K562 (cell line): ENCODE measurements around the gene EPHA10. TPM values are rescaled to one million over a fixed set of nuclear protein-coding genes. Genes with fewer than 3 reads are reported as not detected.

Experiments
- ATAC-seq: fragments of 200-7000 bp; cut with Tn5 transposase; 3 replicates; pipeline ENCODE4 v1.9.1; 2020; ENCODE audit warnings: moderate library complexity
- BruUV-seq: library from RNA; stranded (reverse); fragments of 400-500 nt; replicated peaks from 2 replicates; lab custom pipeline; 2021; lab: Mats Ljungman, UMichigan
- CTCF ChIA-PET: fragments of 300-600 bp; formaldehyde crosslinking; extraction: SDS; loops from one replicate; lab custom pipeline; 2021; ENCODE audit warnings: low intra/inter-chr PET ratio; lab: Yijun Ruan, JAX
- POLR2A ChIA-PET: fragments of 300-600, 350-650 bp; sonication (Branson Sonifier 250); formaldehyde crosslinking; extraction: SDS; loops from one replicate; lab custom pipeline; 2021; ENCODE audit warnings: antibody characterized with exemption, inconsistent platforms; lab: Yijun Ruan, JAX
- DNase-seq, 4 experiments: peaks; one replicate each; pipeline versions ENCODE4 v3.0.0 to v3.0.0-alpha.2; 2011 to 2018; ENCODE audit warnings: low spot score in 3 of 4, mixed read lengths in 3 of 4; ENCODE audit errors: extremely low read depth in 1 of 4
- FAIRE-seq: peaks from 2 replicates; lab custom pipeline; 2011; peaks lifted over from hg19 to GRCh38; lab: Jason Lieb, UNC
- H2AFZ ChIP-seq: 2 replicates; pipeline ENCODE4 v1.6.0; 2011; ENCODE audit warnings: low read depth, low read length, control low read depth, inconsistent platforms
- H3K27ac ChIP-seq: fragments of 200-600 bp; 3 replicates; pipeline ENCODE4 v1.8.0; 2011; ENCODE audit warnings: low read depth, mild to moderate bottlenecking, control low read depth, inconsistent platforms, low read length, moderate library complexity, mixed read lengths; ENCODE audit errors: extremely low read depth
- H3K27me3 ChIP-seq, 2 experiments: fragments of 300-600 bp in 1 of 2; 2 replicates in 1 of 2; 3 replicates in 1 of 2; pipeline versions ENCODE4 v1.6.0 to v1.8.0; 2011; ENCODE audit warnings: inconsistent platforms in 2 of 2, low read length in 2 of 2, mild to moderate bottlenecking in 1 of 2, mixed read lengths in 1 of 2, moderate library complexity in 1 of 2; ENCODE audit not compliant: control insufficient read depth in 2 of 2, insufficient read depth in 2 of 2
- H3K36me3 ChIP-seq: fragments of 300-600 bp; 3 replicates; pipeline ENCODE4 v1.8.0; 2011; ENCODE audit warnings: mild to moderate bottlenecking, low read length, inconsistent platforms; ENCODE audit not compliant: control insufficient read depth, insufficient read depth
- H3K4me1 ChIP-seq, 2 experiments: fragments of 200-600 bp in 1 of 2; replicated peaks in 1 of 2; 2 replicates in 1 of 2; 3 replicates in 1 of 2; pipeline versions ENCODE4 v1.5.1 to v1.8.0; 2011; ENCODE audit warnings: inconsistent platforms in 2 of 2, low read length in 2 of 2, mild to moderate bottlenecking in 1 of 2, mixed read lengths in 1 of 2, moderate library complexity in 1 of 2; ENCODE audit not compliant: control insufficient read depth in 2 of 2, insufficient read depth in 2 of 2
- H3K4me2 ChIP-seq: 2 replicates; pipeline ENCODE4 v1.6.1; 2011; ENCODE audit warnings: low read length, control low read depth, inconsistent platforms, mixed read lengths; ENCODE audit not compliant: insufficient read depth
- H3K4me3 ChIP-seq: fragments of 200-600 bp; sonication (generic), shearing (Covaris generic); 2 replicates; pipeline ENCODE4 v1.5.1; 2016; ENCODE audit warnings: control low read depth, inconsistent platforms
- H3K79me2 ChIP-seq: fragments of 200-600 bp; 3 replicates; pipeline ENCODE4 v1.8.0; 2011; ENCODE audit warnings: low read length, inconsistent platforms; ENCODE audit not compliant: control insufficient read depth, insufficient read depth
- H3K9ac ChIP-seq, 2 experiments: 2 replicates each; pipeline versions ENCODE4 v1.6.0 to v1.6.1; 2011; ENCODE audit warnings: low read depth in 2 of 2, low read length in 2 of 2, control low read depth in 1 of 2, inconsistent platforms in 1 of 2, mild to moderate bottlenecking in 1 of 2, mixed read lengths in 1 of 2; ENCODE audit not compliant: insufficient read depth in 1 of 2
- H3K9me1 ChIP-seq: one replicate; pipeline ENCODE4 v1.6.0; 2011; ENCODE audit warnings: inconsistent platforms, mild to moderate bottlenecking, low read length, moderate library complexity; ENCODE audit not compliant: control insufficient read depth, insufficient read depth
- H3K9me3 ChIP-seq: replicated peaks from 2 replicates; pipeline ENCODE4 v1.5.1; 2011; ENCODE audit warnings: low read depth, low read length, inconsistent platforms; ENCODE audit not compliant: control insufficient read depth, insufficient read depth
- H4K20me1 ChIP-seq: replicated peaks from 2 replicates; pipeline ENCODE4 v1.6.1; 2011; ENCODE audit warnings: low read length, inconsistent platforms, mixed read lengths; ENCODE audit not compliant: control insufficient read depth, insufficient read depth
- CHD4 ChIP-seq: fragments of 200-600 bp; sonication (generic); IDR thresholded peaks from 3 replicates; pipeline ENCODE4 v1.6.1; 2012; ENCODE audit warnings: low read depth, mild to moderate bottlenecking, mixed read lengths, low read length, inconsistent platforms; ENCODE audit not compliant: insufficient read depth, insufficient replicate concordance, poor library complexity, severe bottlenecking
- JUND ChIP-seq, 2 experiments: IDR thresholded peaks; 2 replicates in 1 of 2; 3 replicates in 1 of 2; pipeline ENCODE4 v1.6.1; 2011; ENCODE audit warnings: borderline replicate concordance in 2 of 2, low read depth in 2 of 2, low read length in 2 of 2, improper control_type of control experiment in 1 of 2, missing biosample characterization in 1 of 2, missing genetic modification characterization in 1 of 2, missing genetic modification reagents in 1 of 2
- ZNF133 ChIP-seq: fragments of 250-450 bp; sonication (Bioruptor Pico); IDR thresholded peaks from 2 replicates; pipeline ENCODE4 v1.4.0; 2020; ENCODE audit warnings: mild to moderate bottlenecking
- WGBS: fragments of 100-300 bp; shearing (Covaris generic); methylation state at CpG from one replicate; pipeline ENCODE4 v1.1.6; 2016; ENCODE audit warnings: low coverage, mixed read lengths; ENCODE audit not compliant: insufficient coverage; ENCODE audit errors: missing lambda C conversion rate; 5-methylcytosine and 5-hydroxymethylcytosine counted together
- in situ Hi-C: fragments of 300-500 bp; cut with MboI; formaldehyde crosslinking; loops from 4 replicates; pipeline ENCODE4 v1.15.0; 2018; ENCODE audit warnings: inconsistent platforms, mixed read lengths
- intact Hi-C: fragments of 100-400 bp; cut with micrococcal nuclease; formaldehyde crosslinking; loops from 2 replicates; pipeline ENCODE4 v1.14.2; 2022
- polyA plus RNA-seq, 8 experiments: library from polyadenylated mRNA; depleted of rRNA in 4 of 8; stranded (reverse) in 5 of 8; unstranded in 3 of 8; fragments of >200 nt; fragmentation: Nextera tagmentation in 2 of 8; fragmentation: Illumina TruSeq in 1 of 8; extraction: Ambion mirVana in 2 of 8; extraction: Trizol in 1 of 8; gene quantifications; 2 replicates each; pipeline versions ENCODE4 v1.2.1 to v1.2.3, GENCODE V29; 2011 to 2014; ENCODE audit warnings: inconsistent platforms in 1 of 8, missing spikeins in 1 of 8
- total RNA-seq, 7 experiments: library from RNA; depleted of rRNA in 6 of 7; stranded (reverse); fragments of >200 nt in 6 of 7; fragmentation: Illumina TruSeq in 2 of 7; extraction: Trizol in 2 of 7; gene quantifications; 2 replicates each; pipeline versions ENCODE4 v1.2.1 to v1.2.3, GENCODE V29; 2011 to 2021; ENCODE audit warnings: low replicate concordance in 1 of 7
- TF ChIP-seq, protein P1 (sequence below): sonication (generic); formaldehyde crosslinking; IDR thresholded peaks from 2 replicates; pipeline ENCODE4 v1.8.0; 2022; ENCODE audit warnings: missing genetic modification reagents, mild to moderate bottlenecking, moderate library complexity, borderline replicate concordance
- TF ChIP-seq, protein P2 (sequence below), 2 experiments: IDR thresholded peaks; 2 replicates each; pipeline ENCODE4 v1.6.1; 2011; ENCODE audit warnings: borderline replicate concordance in 1 of 2, control low read depth in 1 of 2, low read depth in 1 of 2, low read length in 1 of 2, mild to moderate bottlenecking in 1 of 2, mixed read lengths in 1 of 2, moderate library complexity in 1 of 2; ENCODE audit not compliant: insufficient read depth in 1 of 2, insufficient read length in 1 of 2, poor library complexity in 1 of 2, severe bottlenecking in 1 of 2; ENCODE audit errors: extremely low read depth in 1 of 2
- TF ChIP-seq, protein P3 (sequence below): fragments of 200-800 bp; sonication (Bioruptor generic); IDR thresholded peaks from 2 replicates; pipeline ENCODE4 v1.6.1; 2016; ENCODE audit warnings: missing genetic modification characterization, missing compliant biosample characterization

The EPHA10 gene
- total and polyA plus RNA-seq, 9 of the 15 experiments (the other 6 are each of a cell fraction or from before 2014, with no cell fraction given), result 0.03 TPM; not detected in 8

DNA sequence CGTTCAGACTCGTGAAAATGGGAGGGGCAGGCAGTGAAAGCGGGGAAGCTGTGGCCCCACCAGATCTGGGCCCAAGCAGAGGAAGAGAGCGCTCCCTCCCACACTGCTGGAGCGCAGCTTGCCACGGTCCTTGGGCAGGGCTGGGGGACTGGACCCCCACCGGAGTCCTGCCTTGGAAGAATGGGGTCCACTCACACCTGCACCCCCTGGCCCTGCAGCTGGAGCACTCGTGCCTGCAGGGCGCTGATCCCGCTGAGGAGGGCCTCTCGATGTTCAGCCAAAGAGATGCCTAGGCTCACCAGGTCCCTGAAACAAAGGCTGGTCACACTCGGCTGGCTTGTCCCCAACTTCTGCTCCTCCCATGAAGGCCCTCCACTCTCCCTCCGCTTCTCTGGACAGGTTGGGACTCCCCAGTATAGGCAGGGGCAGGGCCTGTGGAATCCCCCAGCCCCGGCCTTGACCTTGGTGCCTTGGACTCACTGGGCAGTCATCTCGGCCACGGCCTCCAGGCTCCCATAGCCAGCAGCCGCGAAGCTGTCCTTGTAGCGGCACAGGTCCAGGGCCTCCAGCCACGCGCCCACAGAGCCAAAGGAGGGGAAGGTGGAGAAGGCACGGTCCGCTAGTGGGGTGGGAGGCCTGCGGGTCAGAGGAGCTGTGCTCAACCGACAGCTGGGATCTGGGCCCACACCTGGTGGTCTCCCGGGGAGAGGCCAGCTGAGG, 46.6 kb downstream of the EPHA10 start:
- intact Hi-C loops (no loop called here), in situ Hi-C loops (no loop called here)
- no peaks in the 10 kb centered on the region for H3K36me3 ChIP-seq
- CTCF ChIA-PET, result no interaction called here
- FAIRE-seq (no peak), ATAC-seq (no peak; the same call in 2 of the 3 replicates), DNase-seq (no peak)
- H3K27ac ChIP-seq, result no peak overlapping the region
- H3K4me1 ChIP-seq, result peaks cover 0 to 30% of the 10 kb centered on the region in 2 experiments; a peak in 2 of 5 replicates
- 0 out of 4 replicates have a peak overlapping the region, but pooled peaks of 1 of the 2 experiments have one; percentile 2 for H3K9ac ChIP-seq
- no peak overlapping the region for H3K4me3 ChIP-seq
- H3K4me2 ChIP-seq, result no peak overlapping the region
- H3K9me3 ChIP-seq, result no peaks in the 10 kb centered on the region
- peaks cover 18% of the 10 kb centered on the region for H4K20me1 ChIP-seq
- no peaks in the 10 kb centered on the region for H3K79me2 ChIP-seq
- POLR2A ChIA-PET, result interaction anchor here (0.5 to 2.1 kb wide), 8 partner anchors 8 to 263 kb away, joined by 3 to 11 read pairs (median 3); no protein-coding TSS in a partner anchor
- 12% methylated on average over 26 of the region's 26 CpGs for WGBS
- peaks cover 4% of the 10 kb centered on the region for H3K9me1 ChIP-seq
- peaks cover 38 to 71% of the 10 kb centered on the region in 2 experiments for H3K27me3 ChIP-seq
- H2AFZ ChIP-seq, result no peak overlapping the region
- no TSS peak for BruUV-seq
- TF ChIP-seq CHD4 (no peak), JUND (IDR thresholded peaks at IDR 0.05; ENCODE audit: borderline replicate concordance, low read depth, low read length) (no peak), JUND (tag; IDR thresholded peaks at IDR 0.05; ENCODE audit: borderline replicate concordance, low read depth, low read length) (no peak), ZNF133 (CRISPR knock-in tag) (no peak)
- TF ChIP-seq, protein P1, sequence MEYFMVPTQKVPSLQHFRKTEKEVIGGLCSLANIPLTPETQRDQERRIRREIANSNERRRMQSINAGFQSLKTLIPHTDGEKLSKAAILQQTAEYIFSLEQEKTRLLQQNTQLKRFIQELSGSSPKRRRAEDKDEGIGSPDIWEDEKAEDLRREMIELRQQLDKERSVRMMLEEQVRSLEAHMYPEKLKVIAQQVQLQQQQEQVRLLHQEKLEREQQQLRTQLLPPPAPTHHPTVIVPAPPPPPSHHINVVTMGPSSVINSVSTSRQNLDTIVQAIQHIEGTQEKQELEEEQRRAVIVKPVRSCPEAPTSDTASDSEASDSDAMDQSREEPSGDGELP (CRISPR knock-in tag), result peak; percentile 19; the same call in 1 of the 2 replicates
- TF ChIP-seq, protein P2, sequence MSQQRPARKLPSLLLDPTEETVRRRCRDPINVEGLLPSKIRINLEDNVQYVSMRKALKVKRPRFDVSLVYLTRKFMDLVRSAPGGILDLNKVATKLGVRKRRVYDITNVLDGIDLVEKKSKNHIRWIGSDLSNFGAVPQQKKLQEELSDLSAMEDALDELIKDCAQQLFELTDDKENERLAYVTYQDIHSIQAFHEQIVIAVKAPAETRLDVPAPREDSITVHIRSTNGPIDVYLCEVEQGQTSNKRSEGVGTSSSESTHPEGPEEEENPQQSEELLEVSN (IDR thresholded peaks at IDR 0.05; ENCODE audit: borderline replicate concordance in 1 of 2, extremely low read depth in 1 of 2, insufficient read depth in 1 of 2, insufficient read length in 1 of 2, low read depth in 1 of 2, low read length in 1 of 2, poor library complexity in 1 of 2, severe bottlenecking in 1 of 2), result no peak
- TF ChIP-seq, protein P3, sequence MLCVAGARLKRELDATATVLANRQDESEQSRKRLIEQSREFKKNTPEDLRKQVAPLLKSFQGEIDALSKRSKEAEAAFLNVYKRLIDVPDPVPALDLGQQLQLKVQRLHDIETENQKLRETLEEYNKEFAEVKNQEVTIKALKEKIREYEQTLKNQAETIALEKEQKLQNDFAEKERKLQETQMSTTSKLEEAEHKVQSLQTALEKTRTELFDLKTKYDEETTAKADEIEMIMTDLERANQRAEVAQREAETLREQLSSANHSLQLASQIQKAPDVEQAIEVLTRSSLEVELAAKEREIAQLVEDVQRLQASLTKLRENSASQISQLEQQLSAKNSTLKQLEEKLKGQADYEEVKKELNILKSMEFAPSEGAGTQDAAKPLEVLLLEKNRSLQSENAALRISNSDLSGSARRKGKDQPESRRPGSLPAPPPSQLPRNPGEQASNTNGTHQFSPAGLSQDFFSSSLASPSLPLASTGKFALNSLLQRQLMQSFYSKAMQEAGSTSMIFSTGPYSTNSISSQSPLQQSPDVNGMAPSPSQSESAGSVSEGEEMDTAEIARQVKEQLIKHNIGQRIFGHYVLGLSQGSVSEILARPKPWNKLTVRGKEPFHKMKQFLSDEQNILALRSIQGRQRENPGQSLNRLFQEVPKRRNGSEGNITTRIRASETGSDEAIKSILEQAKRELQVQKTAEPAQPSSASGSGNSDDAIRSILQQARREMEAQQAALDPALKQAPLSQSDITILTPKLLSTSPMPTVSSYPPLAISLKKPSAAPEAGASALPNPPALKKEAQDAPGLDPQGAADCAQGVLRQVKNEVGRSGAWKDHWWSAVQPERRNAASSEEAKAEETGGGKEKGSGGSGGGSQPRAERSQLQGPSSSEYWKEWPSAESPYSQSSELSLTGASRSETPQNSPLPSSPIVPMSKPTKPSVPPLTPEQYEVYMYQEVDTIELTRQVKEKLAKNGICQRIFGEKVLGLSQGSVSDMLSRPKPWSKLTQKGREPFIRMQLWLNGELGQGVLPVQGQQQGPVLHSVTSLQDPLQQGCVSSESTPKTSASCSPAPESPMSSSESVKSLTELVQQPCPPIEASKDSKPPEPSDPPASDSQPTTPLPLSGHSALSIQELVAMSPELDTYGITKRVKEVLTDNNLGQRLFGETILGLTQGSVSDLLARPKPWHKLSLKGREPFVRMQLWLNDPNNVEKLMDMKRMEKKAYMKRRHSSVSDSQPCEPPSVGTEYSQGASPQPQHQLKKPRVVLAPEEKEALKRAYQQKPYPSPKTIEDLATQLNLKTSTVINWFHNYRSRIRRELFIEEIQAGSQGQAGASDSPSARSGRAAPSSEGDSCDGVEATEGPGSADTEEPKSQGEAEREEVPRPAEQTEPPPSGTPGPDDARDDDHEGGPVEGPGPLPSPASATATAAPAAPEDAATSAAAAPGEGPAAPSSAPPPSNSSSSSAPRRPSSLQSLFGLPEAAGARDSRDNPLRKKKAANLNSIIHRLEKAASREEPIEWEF (CRISPR knock-in tag), result no peak
